Right lobe of liver (tissue), 6 donors: ENCODE results near the gene ZDHHC14. TPM values are rescaled to one million over a fixed set of nuclear protein-coding genes. Genes with fewer than 3 reads are reported as not detected.

Experiments used
- ATAC-seq, 4 donors: fragments of 200-7000 bp; cut with Tn5 transposase; one replicate each; pipeline ENCODE4 v1.9.1; 2020; ENCODE audit warnings: mild to moderate bottlenecking in 4 of 4, moderate library complexity in 4 of 4
- DNase-seq, 3 donors: peaks; one replicate each; pipeline ENCODE4 v3.0.0-alpha.2; 2020
- H3K27ac ChIP-seq, 3 donors: fragments of 200-600 bp; one replicate each; pipeline ENCODE4 v1.8.0; 2022
- H3K27me3 ChIP-seq, 2 donors: fragments of 200-600 bp; one replicate each; pipeline ENCODE4 v1.8.0; 2022
- H3K36me3 ChIP-seq, 4 donors: fragments of 200-600 bp; sonication (generic) in 1 of 4; one replicate each; pipeline versions ENCODE4 v1.5.1 to v1.8.0; 2017 to 2022; ENCODE audit warnings: control low read depth in 1 of 4
- H3K4me1 ChIP-seq, 4 donors: fragments of 200-600 bp; sonication (generic) in 1 of 4; one replicate each; pipeline versions ENCODE4 v1.5.1 to v1.8.0; 2017 to 2022; ENCODE audit warnings: control low read depth in 1 of 4
- H3K4me3 ChIP-seq, 3 donors: fragments of 200-600 bp; one replicate each; pipeline ENCODE4 v1.8.0; 2022
- H3K9me3 ChIP-seq, 4 donors: fragments of 200-600 bp; sonication (generic) in 1 of 4; one replicate each; pipeline versions ENCODE4 v1.5.1 to v1.8.0; 2017 to 2022; ENCODE audit warnings: control low read depth in 1 of 4
- CTCF ChIP-seq, 4 donors: fragments of 200-600 bp in 3 of 4; fragments of 450-650 bp in 1 of 4; IDR thresholded peaks; one replicate each; pipeline versions ENCODE4 v1.5.1 to v1.8.0; 2016 to 2022; ENCODE audit warnings: antibody characterized with exemption in 4 of 4, mild to moderate bottlenecking in 2 of 4
- POLR2A ChIP-seq: fragments of 450-650 bp; IDR thresholded peaks from one replicate; pipeline ENCODE4 v1.6.1; 2017; ENCODE audit warnings: antibody characterized with exemption, mild to moderate bottlenecking
- WGBS: methylation state at CpG from one replicate; pipeline ENCODE4 v1.1.6; 2018; ENCODE audit warnings: low coverage, low lambda C conversion rate; ENCODE audit not compliant: insufficient coverage; ENCODE audit errors: missing lambda C conversion rate; 5-methylcytosine and 5-hydroxymethylcytosine counted together
- intact Hi-C, 2 donors: fragments of 100-400 bp; cut with DNase I; formaldehyde crosslinking; loops; one replicate each; pipeline versions ENCODE4 v1.11.2 to v1.14.1; 2022
- total RNA-seq, 6 experiments: library from RNA; depleted of rRNA in 2 of 6; stranded (reverse); fragments of >200 nt in 2 of 6; fragmentation: NEBNext Ultra II Directional in 3 of 6; extraction: Animal tissue kit (Norgen Biotek cat#: 25700) in 3 of 6; gene quantifications; one replicate each; pipeline versions ENCODE4 v1.1.0 to v1.2.4, GENCODE V29; 2016 to 2023
- donor health status: DM: no; HTN: yes; CAD: no.
- donor health status: DM: no; HTN: no; CAD: no.
- donor health status: DM: no; HTN: no; CAD: no.
- donor health status: DM: no; HTN: yes; CAD: no.
- donor health status: DM: no; HTN: yes; CAD: no.

The ZDHHC14 gene
- total RNA-seq, 6 experiments from 2014 or later, result 7.3 to 13.0 (median 10.3) TPM

- intact Hi-C loops, result no loop called here
- no CpG with 5 or more reads among the region's 37 CpGs for WGBS
Measured at GRCh38 chr6:157672726-157673412, 291.9 kb downstream of the ZDHHC14 start.

GRCh38 chr6:157673596-157673995 is 292.6 kb downstream of the ZDHHC14 start:
- ATAC-seq, result no peak
- TF ChIP-seq CTCF (IDR thresholded peaks at IDR 0.05) (no peak), POLR2A (no peak)
- intact Hi-C loops, result no loop called here
- 74% methylated on average over 5 of the region's 15 CpGs for WGBS
- H3K9me3 ChIP-seq, result no peaks in the 10 kb centered on the region
- DNase-seq, result no peak
- no peaks in the 10 kb centered on the region for H3K27me3 ChIP-seq
- H3K27ac ChIP-seq, result no peak overlapping the region
- H3K4me1 ChIP-seq, result no peaks in the 10 kb centered on the region
- H3K4me3 ChIP-seq, result no peak overlapping the region
- H3K36me3 ChIP-seq, result peaks cover 0 to 2% (median 0%) of the 10 kb centered on the region in 4 donors

More at GRCh38 chr6:157672726-157673412, 291.9 kb downstream of the ZDHHC14 start:
- Histone ChIP-seq H3K4me1 (no peaks in the 10 kb centered on the region), H3K36me3 (peaks cover 0 to 2% (median 0%) of the 10 kb centered on the region in 4 donors), H3K4me3 (no peak overlapping the region), H3K9me3 (no peaks in the 10 kb centered on the region), H3K27ac (no peak overlapping the region), H3K27me3 (no peaks in the 10 kb centered on the region)
- ATAC-seq, result peak in 1 of 4 donors; percentile 21
- DNase-seq, result no peak
- TF ChIP-seq CTCF (IDR thresholded peaks at IDR 0.05) (no peak), POLR2A (no peak)

GRCh38 chr6:157674061-157674460 is 293.1 kb downstream of the ZDHHC14 start:
- Histone ChIP-seq H3K36me3 (peaks cover 0 to 2% (median 0%) of the 10 kb centered on the region in 4 donors), H3K9me3 (no peaks in the 10 kb centered on the region), H3K27me3 (no peaks in the 10 kb centered on the region), H3K4me1 (no peaks in the 10 kb centered on the region), H3K27ac (no peak overlapping the region), H3K4me3 (no peak overlapping the region)
- intact Hi-C loops, result no loop called here
- ATAC-seq, result no peak
- no peak for DNase-seq
- TF ChIP-seq CTCF (IDR thresholded peaks at IDR 0.05) (no peak), POLR2A (no peak)
- 81% methylated on average over 6 of the region's 8 CpGs for WGBS

- no peaks in the 10 kb centered on the region for H3K4me1 ChIP-seq
- intact Hi-C loops, result no loop called here
Measured at GRCh38 chr6:157675831-157676230, 294.8 kb downstream of the ZDHHC14 start.

More at GRCh38 chr6:157675831-157676230, 294.8 kb downstream of the ZDHHC14 start:
- Histone ChIP-seq H3K36me3 (peaks cover 0 to 2% (median 0%) of the 10 kb centered on the region in 4 donors), H3K4me3 (no peak overlapping the region), H3K27me3 (no peaks in the 10 kb centered on the region), H3K27ac (no peak overlapping the region), H3K9me3 (no peaks in the 10 kb centered on the region)
- WGBS, result 60% methylated on average over 1 of the region's 7 CpGs
- ATAC-seq, result no peak
- DNase-seq, result no peak
- TF ChIP-seq POLR2A (no peak), CTCF (IDR thresholded peaks at IDR 0.05) (no peak)
